ENCODE measurements around the gene TCP11L2.

DNA sequence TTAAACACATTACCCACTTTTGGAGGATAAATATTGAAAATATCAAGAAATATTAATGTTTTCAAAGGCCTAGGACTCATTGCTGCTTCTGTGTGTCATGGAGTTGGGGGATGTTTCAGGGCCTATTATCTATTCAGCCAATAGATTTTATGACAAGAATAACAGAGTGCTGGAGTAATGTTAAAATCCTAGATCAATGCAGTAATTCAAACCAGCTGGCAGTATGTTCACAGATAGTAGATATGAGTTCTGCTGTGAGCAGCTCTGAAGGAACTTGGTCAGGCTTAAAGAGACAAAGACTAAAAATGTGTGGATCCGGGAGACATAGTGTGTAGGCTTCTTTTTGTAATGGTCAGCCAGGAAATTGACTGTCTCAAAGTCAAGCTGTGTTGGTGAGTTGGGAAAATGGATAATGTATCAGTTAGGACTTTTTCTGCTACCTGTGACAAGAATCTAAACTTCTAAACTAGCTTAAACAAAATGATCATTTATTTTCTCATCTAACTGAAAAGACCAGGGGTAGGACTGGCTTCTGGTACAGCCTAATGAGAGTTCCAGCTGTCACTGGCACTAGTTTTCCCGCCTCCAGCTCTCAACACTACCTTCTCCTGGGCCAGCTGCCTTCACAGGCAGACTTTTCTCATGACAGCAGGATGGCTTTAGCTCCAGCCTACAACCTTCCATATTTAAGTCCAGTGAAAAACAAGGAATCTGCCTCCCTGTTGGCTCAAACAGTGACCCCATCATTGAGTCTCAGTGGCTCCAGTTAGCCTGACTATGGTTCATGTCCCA lies 38.7 kb downstream of the TCP11L2 start:
- TF ChIP-seq, protein P1, sequence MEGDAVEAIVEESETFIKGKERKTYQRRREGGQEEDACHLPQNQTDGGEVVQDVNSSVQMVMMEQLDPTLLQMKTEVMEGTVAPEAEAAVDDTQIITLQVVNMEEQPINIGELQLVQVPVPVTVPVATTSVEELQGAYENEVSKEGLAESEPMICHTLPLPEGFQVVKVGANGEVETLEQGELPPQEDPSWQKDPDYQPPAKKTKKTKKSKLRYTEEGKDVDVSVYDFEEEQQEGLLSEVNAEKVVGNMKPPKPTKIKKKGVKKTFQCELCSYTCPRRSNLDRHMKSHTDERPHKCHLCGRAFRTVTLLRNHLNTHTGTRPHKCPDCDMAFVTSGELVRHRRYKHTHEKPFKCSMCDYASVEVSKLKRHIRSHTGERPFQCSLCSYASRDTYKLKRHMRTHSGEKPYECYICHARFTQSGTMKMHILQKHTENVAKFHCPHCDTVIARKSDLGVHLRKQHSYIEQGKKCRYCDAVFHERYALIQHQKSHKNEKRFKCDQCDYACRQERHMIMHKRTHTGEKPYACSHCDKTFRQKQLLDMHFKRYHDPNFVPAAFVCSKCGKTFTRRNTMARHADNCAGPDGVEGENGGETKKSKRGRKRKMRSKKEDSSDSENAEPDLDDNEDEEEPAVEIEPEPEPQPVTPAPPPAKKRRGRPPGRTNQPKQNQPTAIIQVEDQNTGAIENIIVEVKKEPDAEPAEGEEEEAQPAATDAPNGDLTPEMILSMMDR (IDR thresholded peaks at IDR 0.05) = no peak
- no peak for TF ChIP-seq POLR2A (IDR thresholded peaks at IDR 0.05)

Measured in testis (tissue), 2 donors.